ENCODE measurements around the gene C6orf52.

Gene C6orf52

GRCh38 chr6:10730254-10730653 is 35.8 kb upstream of the C6orf52 start:
- TF ChIP-seq CTCF (conservative IDR thresholded peaks at IDR 0.05): no peak
- H3K27ac ChIP-seq: no peak overlapping the region

- no peak for TF ChIP-seq CTCF (conservative IDR thresholded peaks at IDR 0.05)
- H3K27ac ChIP-seq: no peak overlapping the region
These were observed 31.3 kb upstream of the C6orf52 start for GRCh38 chr6:10725716-10726115.

- no peak overlapping the region for H3K27ac ChIP-seq
- no peak for TF ChIP-seq CTCF (conservative IDR thresholded peaks at IDR 0.05)
These were observed 30.6 kb upstream of the C6orf52 start for GRCh38 chr6:10725044-10725443.

- H3K27ac ChIP-seq: peak overlapping the region; percentile 64
- TF ChIP-seq CTCF (conservative IDR thresholded peaks at IDR 0.05): no peak
These were observed 29.1 kb upstream of the C6orf52 start for GRCh38 chr6:10723567-10723881.

GRCh38 chr6:10722820-10723566 is 28.6 kb upstream of the C6orf52 start, which contains the start of gene TMEM14C:
Gene TMEM14C, plus strand, starts transcription at chr6:10723070. Its CDS starts 1,544 bp downstream, at chr6:10724614.
- no peak for TF ChIP-seq CTCF (conservative IDR thresholded peaks at IDR 0.05)
- peak within 1 kb of the TSS; percentile 64 for H3K27ac ChIP-seq

GRCh38 chr6:10722570-10722819 is 28.1 kb upstream of the C6orf52 start:
- TF ChIP-seq CTCF (conservative IDR thresholded peaks at IDR 0.05): no peak
- H3K27ac ChIP-seq: peak overlapping the region; percentile 64

GRCh38 chr6:10721850-10722569 is 27.6 kb upstream of the C6orf52 start:
- TF ChIP-seq CTCF (conservative IDR thresholded peaks at IDR 0.05): no peak
- peak overlapping the region; percentile 64 for H3K27ac ChIP-seq

GRCh38 chr6:10720960-10721849 is 26.8 kb upstream of the C6orf52 start:
- peak overlapping the region; percentile 59 for H3K27ac ChIP-seq
